ENCODE measurements around the gene PDCD6IP. TPM values are rescaled to one million over a fixed set of nuclear protein-coding genes. Genes with fewer than 3 reads are reported as not detected.

Gene PDCD6IP
- total and polyA plus RNA-seq, 2 experiments from 2014 or later: 45.1 to 185 TPM

DNA sequence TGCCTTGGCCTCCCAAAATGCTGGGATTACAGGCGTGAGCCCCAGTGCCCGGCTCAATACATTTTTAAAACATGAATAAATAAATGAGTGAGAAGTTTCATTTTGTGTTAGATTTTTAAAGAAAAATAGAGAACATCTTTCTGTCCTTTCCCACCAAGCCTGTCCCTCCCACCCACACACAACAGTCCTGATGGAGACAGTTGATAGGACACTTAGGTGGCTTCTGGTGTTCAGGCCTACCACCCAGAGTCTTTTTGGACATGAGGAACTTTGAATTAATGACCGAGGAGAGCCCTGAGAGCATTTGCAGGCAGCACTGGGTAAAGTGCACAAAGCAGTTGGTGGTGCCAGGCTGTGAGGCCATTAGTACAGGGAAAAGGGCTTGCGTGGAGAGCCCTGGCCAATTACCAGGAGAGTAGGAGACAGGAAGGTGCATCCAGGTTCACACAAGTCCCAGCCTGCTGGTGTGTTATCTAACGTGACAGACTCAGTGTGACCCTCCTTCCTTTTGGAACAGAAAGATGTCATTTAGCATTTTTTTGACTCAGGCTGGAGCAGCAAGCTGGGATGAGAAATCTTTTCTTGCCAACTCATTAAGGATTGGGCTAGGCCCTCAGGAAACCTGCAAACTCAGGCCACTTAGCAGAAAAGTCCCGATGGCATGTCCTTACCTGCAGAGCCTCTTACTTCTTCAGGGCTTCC lies 103.6 kb downstream of the PDCD6IP start (continued):
- TF ChIP-seq, protein P1, sequence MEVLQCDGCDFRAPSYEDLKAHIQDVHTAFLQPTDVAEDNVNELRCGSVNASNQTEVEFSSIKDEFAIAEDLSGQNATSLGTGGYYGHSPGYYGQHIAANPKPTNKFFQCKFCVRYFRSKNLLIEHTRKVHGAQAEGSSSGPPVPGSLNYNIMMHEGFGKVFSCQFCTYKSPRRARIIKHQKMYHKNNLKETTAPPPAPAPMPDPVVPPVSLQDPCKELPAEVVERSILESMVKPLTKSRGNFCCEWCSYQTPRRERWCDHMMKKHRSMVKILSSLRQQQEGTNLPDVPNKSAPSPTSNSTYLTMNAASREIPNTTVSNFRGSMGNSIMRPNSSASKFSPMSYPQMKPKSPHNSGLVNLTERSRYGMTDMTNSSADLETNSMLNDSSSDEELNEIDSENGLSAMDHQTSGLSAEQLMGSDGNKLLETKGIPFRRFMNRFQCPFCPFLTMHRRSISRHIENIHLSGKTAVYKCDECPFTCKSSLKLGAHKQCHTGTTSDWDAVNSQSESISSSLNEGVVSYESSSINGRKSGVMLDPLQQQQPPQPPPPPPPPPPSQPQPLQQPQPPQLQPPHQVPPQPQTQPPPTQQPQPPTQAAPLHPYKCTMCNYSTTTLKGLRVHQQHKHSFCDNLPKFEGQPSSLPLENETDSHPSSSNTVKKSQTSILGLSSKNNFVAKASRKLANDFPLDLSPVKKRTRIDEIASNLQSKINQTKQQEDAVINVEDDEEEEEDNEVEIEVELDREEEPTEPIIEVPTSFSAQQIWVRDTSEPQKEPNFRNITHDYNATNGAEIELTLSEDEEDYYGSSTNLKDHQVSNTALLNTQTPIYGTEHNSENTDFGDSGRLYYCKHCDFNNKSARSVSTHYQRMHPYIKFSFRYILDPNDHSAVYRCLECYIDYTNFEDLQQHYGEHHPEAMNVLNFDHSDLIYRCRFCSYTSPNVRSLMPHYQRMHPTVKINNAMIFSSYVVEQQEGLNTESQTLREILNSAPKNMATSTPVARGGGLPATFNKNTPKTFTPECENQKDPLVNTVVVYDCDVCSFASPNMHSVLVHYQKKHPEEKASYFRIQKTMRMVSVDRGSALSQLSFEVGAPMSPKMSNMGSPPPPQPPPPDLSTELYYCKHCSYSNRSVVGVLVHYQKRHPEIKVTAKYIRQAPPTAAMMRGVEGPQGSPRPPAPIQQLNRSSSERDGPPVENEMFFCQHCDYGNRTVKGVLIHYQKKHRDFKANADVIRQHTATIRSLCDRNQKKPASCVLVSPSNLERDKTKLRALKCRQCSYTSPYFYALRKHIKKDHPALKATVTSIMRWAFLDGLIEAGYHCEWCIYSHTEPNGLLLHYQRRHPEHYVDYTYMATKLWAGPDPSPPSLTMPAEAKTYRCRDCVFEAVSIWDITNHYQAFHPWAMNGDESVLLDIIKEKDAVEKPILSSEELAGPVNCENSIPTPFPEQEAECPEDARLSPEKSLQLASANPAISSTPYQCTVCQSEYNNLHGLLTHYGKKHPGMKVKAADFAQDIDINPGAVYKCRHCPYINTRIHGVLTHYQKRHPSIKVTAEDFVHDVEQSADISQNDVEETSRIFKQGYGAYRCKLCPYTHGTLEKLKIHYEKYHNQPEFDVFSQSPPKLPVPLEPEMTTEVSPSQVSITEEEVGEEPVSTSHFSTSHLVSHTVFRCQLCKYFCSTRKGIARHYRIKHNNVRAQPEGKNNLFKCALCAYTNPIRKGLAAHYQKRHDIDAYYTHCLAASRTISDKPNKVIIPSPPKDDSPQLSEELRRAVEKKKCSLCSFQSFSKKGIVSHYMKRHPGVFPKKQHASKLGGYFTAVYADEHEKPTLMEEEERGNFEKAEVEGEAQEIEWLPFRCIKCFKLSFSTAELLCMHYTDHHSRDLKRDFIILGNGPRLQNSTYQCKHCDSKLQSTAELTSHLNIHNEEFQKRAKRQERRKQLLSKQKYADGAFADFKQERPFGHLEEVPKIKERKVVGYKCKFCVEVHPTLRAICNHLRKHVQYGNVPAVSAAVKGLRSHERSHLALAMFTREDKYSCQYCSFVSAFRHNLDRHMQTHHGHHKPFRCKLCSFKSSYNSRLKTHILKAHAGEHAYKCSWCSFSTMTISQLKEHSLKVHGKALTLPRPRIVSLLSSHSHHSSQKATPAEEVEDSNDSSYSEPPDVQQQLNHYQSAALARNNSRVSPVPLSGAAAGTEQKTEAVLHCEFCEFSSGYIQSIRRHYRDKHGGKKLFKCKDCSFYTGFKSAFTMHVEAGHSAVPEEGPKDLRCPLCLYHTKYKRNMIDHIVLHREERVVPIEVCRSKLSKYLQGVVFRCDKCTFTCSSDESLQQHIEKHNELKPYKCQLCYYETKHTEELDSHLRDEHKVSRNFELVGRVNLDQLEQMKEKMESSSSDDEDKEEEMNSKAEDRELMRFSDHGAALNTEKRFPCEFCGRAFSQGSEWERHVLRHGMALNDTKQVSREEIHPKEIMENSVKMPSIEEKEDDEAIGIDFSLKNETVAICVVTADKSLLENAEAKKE (CRISPR knock-in tag; IDR thresholded peaks at IDR 0.05): no peak

DNA sequence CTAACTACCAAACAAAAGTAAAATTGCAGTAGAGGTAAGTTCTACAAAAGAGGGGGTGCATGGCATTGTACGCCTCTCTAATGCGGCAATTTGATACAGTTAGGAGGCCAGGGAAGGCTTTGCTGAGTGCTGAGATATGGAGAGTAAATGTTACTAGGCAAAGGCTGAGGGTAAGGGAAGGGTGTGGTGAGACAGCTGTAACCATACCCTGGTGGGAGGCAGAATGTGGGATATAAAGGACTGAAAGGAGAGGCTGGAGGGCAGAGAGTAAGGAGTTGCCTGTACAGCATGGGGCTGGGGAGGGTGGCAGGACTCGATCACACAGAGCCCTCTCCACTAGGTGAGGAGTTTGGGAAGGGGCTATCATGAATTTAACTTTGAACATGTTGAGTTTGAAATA lies 106.3 kb downstream of the PDCD6IP start:
- H3K27ac ChIP-seq (ENCODE audit: low read depth): no peak overlapping the region
- H3K36me3 Mint-ChIP-seq (ENCODE audit: low read depth): no peaks in the 10 kb centered on the region; the same call in 2 of the 3 replicates
- peaks cover 4% of the 10 kb centered on the region for H3K27me3 Mint-ChIP-seq (ENCODE audit: insufficient read depth, low read depth, poor library complexity)
- no peak for ATAC-seq
- H3K27ac Mint-ChIP-seq: no peak overlapping the region
- no peaks in the 10 kb centered on the region for H3F3A ChIP-seq (replicated peaks; ENCODE audit: low read depth)
- no peaks in the 10 kb centered on the region; the same call in 1 of the 2 replicates for H3K9me2 ChIP-seq (ENCODE audit: insufficient read depth)
- no peak overlapping the region for H3K4me3 Mint-ChIP-seq
- no peaks in the 10 kb centered on the region for H3K4me1 ChIP-seq (ENCODE audit: insufficient read depth)
- H2AFZ ChIP-seq: no peak overlapping the region
- no peak for DNase-seq (ENCODE audit: low spot score)
- no peaks in the 10 kb centered on the region for H3K27me3 ChIP-seq (ENCODE audit: insufficient read depth)
- H3K4me3 ChIP-seq: no peak overlapping the region
- H3K9me3 Mint-ChIP-seq: no peaks in the 10 kb centered on the region
- no peaks in the 10 kb centered on the region for H3K36me3 ChIP-seq (ENCODE audit: insufficient read depth)
- no peak overlapping the region for H3K4me2 ChIP-seq
- H3K79me2 ChIP-seq (replicated peaks; ENCODE audit: insufficient read depth): no peaks in the 10 kb centered on the region
- H3K4me1 Mint-ChIP-seq: no peaks in the 10 kb centered on the region
- H4K20me1 ChIP-seq (replicated peaks; ENCODE audit: insufficient read depth): no peaks in the 10 kb centered on the region
- TF ChIP-seq STAT1 (IDR thresholded peaks at IDR 0.05; ENCODE audit: unreplicated experiment): no peak
- no peak for TF ChIP-seq EZH2phosphoT487 (IDR thresholded peaks at IDR 0.05; ENCODE audit: unreplicated experiment)
- no peak for TF ChIP-seq CREB1 (CRISPR knock-in tag; IDR thresholded peaks at IDR 0.05; ENCODE audit: low read depth)
- TF ChIP-seq ZNF114 (CRISPR knock-in tag; IDR thresholded peaks at IDR 0.05): no peak
- TF ChIP-seq, protein P1 (CRISPR knock-in tag; IDR thresholded peaks at IDR 0.05): no peak
- TF ChIP-seq, protein P2, sequence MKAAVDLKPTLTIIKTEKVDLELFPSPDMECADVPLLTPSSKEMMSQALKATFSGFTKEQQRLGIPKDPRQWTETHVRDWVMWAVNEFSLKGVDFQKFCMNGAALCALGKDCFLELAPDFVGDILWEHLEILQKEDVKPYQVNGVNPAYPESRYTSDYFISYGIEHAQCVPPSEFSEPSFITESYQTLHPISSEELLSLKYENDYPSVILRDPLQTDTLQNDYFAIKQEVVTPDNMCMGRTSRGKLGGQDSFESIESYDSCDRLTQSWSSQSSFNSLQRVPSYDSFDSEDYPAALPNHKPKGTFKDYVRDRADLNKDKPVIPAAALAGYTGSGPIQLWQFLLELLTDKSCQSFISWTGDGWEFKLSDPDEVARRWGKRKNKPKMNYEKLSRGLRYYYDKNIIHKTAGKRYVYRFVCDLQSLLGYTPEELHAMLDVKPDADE (IDR thresholded peaks at IDR 0.05): no peak
- no peak for TF ChIP-seq ZNF331 (CRISPR knock-in tag; IDR thresholded peaks at IDR 0.05; ENCODE audit: low read depth)
- no peak for TF ChIP-seq EZH2 (IDR thresholded peaks at IDR 0.05; ENCODE audit: low read depth, unreplicated experiment)
